OCI-LY1 (cell line): ENCODE measurements around the gene ZNF785.

Experiments
- H2AFZ ChIP-seq: fragments of 200-600 bp; sonication (generic), shearing (Covaris generic); 2 replicates; pipeline ENCODE4 v1.6.0; 2014; ENCODE audit warnings: antibody characterized with exemption, mild to moderate bottlenecking, low read length
- H3F3A ChIP-seq: fragments of 200-600 bp; sonication (generic), shearing (Covaris generic); 2 replicates; pipeline ENCODE4 v1.6.0; 2014; ENCODE audit warnings: mild to moderate bottlenecking, antibody characterized with exemption, low read length, moderate library complexity; ENCODE audit not compliant: insufficient read depth
- H3K27ac ChIP-seq: fragments of 200-600 bp; sonication (generic); 2 replicates; pipeline ENCODE4 v1.5.1; 2014; ENCODE audit warnings: low read length, mixed run types, mild to moderate bottlenecking, low read depth; ENCODE audit not compliant: poor library complexity, severe bottlenecking
- H3K27me3 ChIP-seq: fragments of 200-600 bp; sonication (generic); 2 replicates; pipeline ENCODE4 v1.6.0; 2014; ENCODE audit warnings: antibody characterized with exemption, mild to moderate bottlenecking, low read length, moderate library complexity; ENCODE audit not compliant: insufficient read depth
- H3K36me3 ChIP-seq: fragments of 200-600 bp; sonication (generic); 2 replicates; pipeline ENCODE4 v1.6.1; 2014; ENCODE audit warnings: mild to moderate bottlenecking, antibody characterized with exemption, low read length, moderate library complexity, mixed read lengths; ENCODE audit not compliant: insufficient read depth
- H3K4me1 ChIP-seq: fragments of 200-600 bp; sonication (generic); 2 replicates; pipeline ENCODE4 v1.5.1; 2014; ENCODE audit warnings: mild to moderate bottlenecking, low read length, moderate library complexity; ENCODE audit not compliant: insufficient read depth, severe bottlenecking
- H3K4me2 ChIP-seq: fragments of 200-600 bp; sonication (generic), shearing (Covaris generic); 2 replicates; pipeline ENCODE4 v1.6.1; 2014; ENCODE audit warnings: low read length
- H3K4me3 ChIP-seq: fragments of 200-600 bp; sonication (generic); 2 replicates; pipeline ENCODE4 v1.5.1; 2014; ENCODE audit warnings: low read length, low read depth, mild to moderate bottlenecking, mixed read lengths; ENCODE audit not compliant: poor library complexity, severe bottlenecking
- H3K79me2 ChIP-seq: fragments of 200-600 bp; shearing (Covaris generic); 2 replicates; pipeline ENCODE4 v1.6.1; 2016; ENCODE audit warnings: mixed run types, low read length, mixed read lengths; ENCODE audit not compliant: insufficient read depth
- H3K9ac ChIP-seq: fragments of 200-600 bp; sonication (generic), shearing (Covaris generic); 2 replicates; pipeline ENCODE4 v1.6.1; 2014; ENCODE audit warnings: mild to moderate bottlenecking, low read length, mixed read lengths
- H3K9me2 ChIP-seq: fragments of 200-600 bp; sonication (generic), shearing (Covaris generic); 2 replicates; pipeline ENCODE4 v1.6.1; 2014; ENCODE audit warnings: low read depth, mild to moderate bottlenecking, low read length, mixed read lengths
- H3K9me3 ChIP-seq: fragments of 200-600 bp; shearing (Covaris generic); 2 replicates; pipeline ENCODE4 v1.6.1; 2014; ENCODE audit warnings: low read length, mixed read lengths
- H4K20me1 ChIP-seq: fragments of 200-600 bp; sonication (generic), shearing (Covaris generic); 2 replicates; pipeline ENCODE4 v1.6.0; 2016; ENCODE audit warnings: mild to moderate bottlenecking, low read length; ENCODE audit not compliant: insufficient read depth
- CTCF ChIP-seq: fragments of 200-600 bp; sonication (generic), shearing (Covaris generic); IDR thresholded peaks from 2 replicates; pipeline ENCODE4 v1.5.1; 2017; ENCODE audit warnings: mild to moderate bottlenecking, antibody characterized with exemption, low read length, moderate library complexity, mixed read lengths
- EZH2 ChIP-seq: fragments of 200-600 bp; sonication (generic), shearing (Covaris generic); IDR thresholded peaks from 2 replicates; pipeline ENCODE4 v1.8.0; 2017; ENCODE audit warnings: borderline replicate concordance, mixed run types, mild to moderate bottlenecking, antibody characterized with exemption, low read length, moderate library complexity, mixed read lengths

Gene ZNF785

GRCh38 chr16:30567991-30568638, 17.4 kb downstream of the ZNF785 start:
- TF ChIP-seq CTCF (no peak), EZH2 (no peak)
- Histone ChIP-seq H3K9ac (no peak overlapping the region), H3K4me1 (peaks cover 31% of the 10 kb centered on the region), H3K4me2 (no peak overlapping the region), H3K4me3 (no peak overlapping the region), H2AFZ (no peak overlapping the region), H3F3A (no peaks in the 10 kb centered on the region), H3K27me3 (no peaks in the 10 kb centered on the region), H3K27ac (peak overlapping the region; percentile 27), H4K20me1 (no peaks in the 10 kb centered on the region), H3K9me3 (no peaks in the 10 kb centered on the region), H3K79me2 (peaks cover 6% of the 10 kb centered on the region; the same call in 1 of the 2 replicates), H3K9me2 (no peaks in the 10 kb centered on the region), H3K36me3 (no peaks in the 10 kb centered on the region)

GRCh38 chr16:30567160-30567990, 18.1 kb downstream of the ZNF785 start:
- Histone ChIP-seq H3K4me1 (peaks cover 25% of the 10 kb centered on the region), H3K27ac (peak overlapping the region; percentile 27), H3K9me3 (no peaks in the 10 kb centered on the region), H3K27me3 (no peaks in the 10 kb centered on the region), H4K20me1 (no peaks in the 10 kb centered on the region), H3K4me2 (no peak overlapping the region), H3F3A (no peaks in the 10 kb centered on the region), H3K36me3 (no peaks in the 10 kb centered on the region), H3K9me2 (no peaks in the 10 kb centered on the region), H3K4me3 (no peak overlapping the region), H2AFZ (no peak overlapping the region), H3K9ac (no peak overlapping the region), H3K79me2 (no peaks in the 10 kb centered on the region)
- TF ChIP-seq CTCF (no peak), EZH2 (no peak)

- Histone ChIP-seq H3K27me3 (no peaks in the 10 kb centered on the region), H3K36me3 (no peaks in the 10 kb centered on the region), H3K4me1 (peaks cover 29% of the 10 kb centered on the region), H3K4me3 (no peak overlapping the region), H3K9me3 (no peaks in the 10 kb centered on the region), H3K9me2 (no peaks in the 10 kb centered on the region), H3K79me2 (no peaks in the 10 kb centered on the region), H3F3A (no peaks in the 10 kb centered on the region), H3K4me2 (no peak overlapping the region), H4K20me1 (no peaks in the 10 kb centered on the region), H3K27ac (no peak overlapping the region), H2AFZ (no peak overlapping the region), H3K9ac (no peak overlapping the region)
- TF ChIP-seq EZH2, result no peak
- no peak for TF ChIP-seq CTCF
Observed at GRCh38 chr16:30566531-30566930, 19.0 kb downstream of the ZNF785 start.
